ENCODE results near the gene PCSK2. TPM values are rescaled to one million over a fixed set of nuclear protein-coding genes. Genes with fewer than 3 reads are reported as not detected.

The PCSK2 gene
- total RNA-seq, 1 donor from 2014 or later: 46.4 TPM

- no peaks in the 10 kb centered on the region for H3K9me3 Mint-ChIP-seq
- TF ChIP-seq, protein P1, sequence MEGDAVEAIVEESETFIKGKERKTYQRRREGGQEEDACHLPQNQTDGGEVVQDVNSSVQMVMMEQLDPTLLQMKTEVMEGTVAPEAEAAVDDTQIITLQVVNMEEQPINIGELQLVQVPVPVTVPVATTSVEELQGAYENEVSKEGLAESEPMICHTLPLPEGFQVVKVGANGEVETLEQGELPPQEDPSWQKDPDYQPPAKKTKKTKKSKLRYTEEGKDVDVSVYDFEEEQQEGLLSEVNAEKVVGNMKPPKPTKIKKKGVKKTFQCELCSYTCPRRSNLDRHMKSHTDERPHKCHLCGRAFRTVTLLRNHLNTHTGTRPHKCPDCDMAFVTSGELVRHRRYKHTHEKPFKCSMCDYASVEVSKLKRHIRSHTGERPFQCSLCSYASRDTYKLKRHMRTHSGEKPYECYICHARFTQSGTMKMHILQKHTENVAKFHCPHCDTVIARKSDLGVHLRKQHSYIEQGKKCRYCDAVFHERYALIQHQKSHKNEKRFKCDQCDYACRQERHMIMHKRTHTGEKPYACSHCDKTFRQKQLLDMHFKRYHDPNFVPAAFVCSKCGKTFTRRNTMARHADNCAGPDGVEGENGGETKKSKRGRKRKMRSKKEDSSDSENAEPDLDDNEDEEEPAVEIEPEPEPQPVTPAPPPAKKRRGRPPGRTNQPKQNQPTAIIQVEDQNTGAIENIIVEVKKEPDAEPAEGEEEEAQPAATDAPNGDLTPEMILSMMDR (conservative IDR thresholded peaks at IDR 0.05): no peak
- no peak overlapping the region for H3K4me3 Mint-ChIP-seq
These were observed 281.9 kb downstream of the PCSK2 start for GRCh38 chr20:17508756-17509155.

DNA sequence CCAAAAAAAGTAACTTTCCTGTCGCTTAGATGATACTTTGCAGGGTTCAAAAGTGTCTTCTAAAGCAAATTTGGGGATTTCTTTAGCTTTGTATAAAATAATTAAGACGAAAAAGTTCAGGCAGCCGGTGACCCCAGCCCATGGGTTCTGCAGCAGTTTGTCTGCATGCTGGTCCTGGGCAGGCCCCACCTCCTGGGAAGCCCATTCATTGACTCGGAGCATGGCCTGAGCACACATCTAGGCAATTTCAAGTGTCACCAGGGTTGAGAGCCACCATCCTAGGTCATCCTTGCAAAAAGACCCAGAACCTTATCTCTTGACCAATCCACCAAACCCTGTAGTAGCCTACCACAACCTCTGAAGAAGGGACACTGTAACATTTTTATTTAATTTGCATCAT lies 283.7 kb downstream of the PCSK2 start:
- no peaks in the 10 kb centered on the region for H3K9me3 Mint-ChIP-seq
- peaks cover 3% of the 10 kb centered on the region for H3K27me3 Mint-ChIP-seq
- H3K4me3 Mint-ChIP-seq: no peak overlapping the region
- DNase-seq (ENCODE audit: extremely low spot score, unreplicated experiment): no peak
- TF ChIP-seq, protein P1 (conservative IDR thresholded peaks at IDR 0.05): no peak
- no peak overlapping the region for H3K27ac Mint-ChIP-seq
- no peaks in the 10 kb centered on the region for H3K4me1 Mint-ChIP-seq (ENCODE audit: unreplicated experiment)
- no peaks in the 10 kb centered on the region for H3K36me3 Mint-ChIP-seq

More at GRCh38 chr20:17508756-17509155, 281.9 kb downstream of the PCSK2 start:
- H3K27me3 Mint-ChIP-seq: peaks cover 3% of the 10 kb centered on the region
- no peaks in the 10 kb centered on the region for H3K4me1 Mint-ChIP-seq (ENCODE audit: unreplicated experiment)
- no peak overlapping the region for H3K27ac Mint-ChIP-seq
- DNase-seq (ENCODE audit: extremely low spot score, unreplicated experiment): no peak
- no peaks in the 10 kb centered on the region for H3K36me3 Mint-ChIP-seq

DNA sequence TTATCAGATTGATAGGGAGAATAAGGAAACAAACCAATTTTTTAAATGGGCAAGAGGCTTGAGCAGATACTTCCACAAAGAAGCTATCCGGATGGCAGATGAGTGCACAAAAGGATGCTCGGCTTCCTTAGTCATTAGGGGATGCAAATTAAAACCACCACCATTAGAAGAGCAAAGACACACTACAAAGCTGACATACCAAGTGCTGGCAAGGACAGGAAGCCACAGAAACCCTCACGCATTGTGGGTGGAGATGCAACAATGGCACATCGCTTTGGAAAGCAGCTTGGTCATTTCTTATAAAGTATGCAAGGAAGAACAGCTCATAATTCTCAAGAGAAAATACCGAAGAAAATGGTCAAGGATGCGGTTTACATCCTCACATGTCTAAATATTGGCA lies 284.6 kb downstream of the PCSK2 start:
- H3K4me3 Mint-ChIP-seq: no peak overlapping the region

GRCh38 chr20:17513939-17514338 lies 287.1 kb downstream of the PCSK2 start:
- no peak for DNase-seq (ENCODE audit: extremely low spot score, unreplicated experiment)
- no peak overlapping the region for H3K27ac Mint-ChIP-seq
- H3K4me3 Mint-ChIP-seq: no peak overlapping the region
- H3K4me1 Mint-ChIP-seq (ENCODE audit: unreplicated experiment): no peaks in the 10 kb centered on the region
- H3K36me3 Mint-ChIP-seq: no peaks in the 10 kb centered on the region
- H3K27me3 Mint-ChIP-seq: no peaks in the 10 kb centered on the region
- TF ChIP-seq, protein P1 (conservative IDR thresholded peaks at IDR 0.05): no peak
- H3K9me3 Mint-ChIP-seq: no peaks in the 10 kb centered on the region

More for the DNA sequence above, 284.6 kb downstream of the PCSK2 start:
- Mint-ChIP-seq H3K9me3 (no peaks in the 10 kb centered on the region), H3K4me1 (ENCODE audit: unreplicated experiment) (no peaks in the 10 kb centered on the region), H3K36me3 (no peaks in the 10 kb centered on the region), H3K27ac (no peak overlapping the region), H3K27me3 (peaks cover 3% of the 10 kb centered on the region)
- no peak for DNase-seq (ENCODE audit: extremely low spot score, unreplicated experiment)
- TF ChIP-seq, protein P1 (conservative IDR thresholded peaks at IDR 0.05): no peak

DNA sequence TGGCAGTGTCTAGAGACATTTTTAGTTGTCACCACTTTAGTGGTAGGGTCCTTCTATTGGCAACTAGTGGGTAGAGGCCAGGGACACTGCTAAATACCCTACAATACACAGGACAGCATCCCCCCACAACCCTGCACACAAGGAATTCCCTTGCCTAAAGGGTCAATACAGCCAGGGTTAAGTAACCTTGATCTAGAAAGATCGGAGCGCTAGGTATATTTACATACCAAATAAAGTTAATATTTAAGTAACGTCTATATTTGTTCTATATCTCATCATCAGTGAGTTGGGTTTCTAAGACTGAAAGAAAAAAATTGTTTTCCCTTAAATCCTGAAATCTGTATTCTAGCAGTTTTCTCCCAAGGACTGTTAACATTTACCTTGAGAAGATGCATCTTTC lies 288.2 kb downstream of the PCSK2 start:
- H3K4me3 Mint-ChIP-seq: no peak overlapping the region
- H3K4me1 Mint-ChIP-seq (ENCODE audit: unreplicated experiment): no peaks in the 10 kb centered on the region
- no peak for DNase-seq (ENCODE audit: extremely low spot score, unreplicated experiment)
- no peaks in the 10 kb centered on the region for H3K9me3 Mint-ChIP-seq
- TF ChIP-seq, protein P1 (conservative IDR thresholded peaks at IDR 0.05): no peak
- H3K36me3 Mint-ChIP-seq: no peaks in the 10 kb centered on the region
- H3K27me3 Mint-ChIP-seq: no peaks in the 10 kb centered on the region
- H3K27ac Mint-ChIP-seq: no peak overlapping the region
